Stimulated activated CD4-positive, alpha-beta T cell treated with anti-CD3 and anti-CD28 coated beads, Interleukin-4, amount 100 ng/mL, for 4 hours (primary cell): ENCODE measurements around the gene ZNF302.

Experiments
- DNase-seq, 2 experiments: peaks; one replicate each; pipeline ENCODE4 v3.0.0-alpha.2; 2020

Gene ZNF302

GRCh38 chr19:34733266-34733745 is 55.8 kb downstream of the ZNF302 start:
- DNase-seq, result no peak

GRCh38 chr19:34733746-34734536 is 56.5 kb downstream of the ZNF302 start, which contains the start of gene ZNF181:
Gene ZNF181 (plus strand): TSS chr19:34734243. CDS start chr19:34735038, 795 bp downstream.
- DNase-seq, result peak; percentile 74 to 82

- DNase-seq, result no peak
Observed at GRCh38 chr19:34734537-34735103, 57.1 kb downstream of the ZNF302 start.
